Measurements from ENCODE around the gene FAM13C.

DNA sequence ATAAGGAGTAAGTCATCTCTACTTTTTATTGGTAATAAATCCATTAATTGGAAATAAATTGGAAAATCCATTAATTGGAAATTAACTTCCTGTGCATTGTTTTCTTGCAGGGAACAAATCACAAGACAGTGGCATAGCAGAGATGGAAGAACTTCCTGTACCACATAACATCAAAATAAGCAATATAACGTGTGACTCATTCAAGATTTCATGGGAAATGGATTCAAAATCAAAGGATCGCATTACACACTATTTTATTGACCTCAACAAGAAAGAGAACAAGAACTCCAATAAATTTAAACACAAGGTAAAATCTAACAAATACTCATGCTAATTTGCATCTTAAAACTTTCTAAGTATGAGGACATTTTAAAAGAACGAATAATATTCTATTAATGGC lies 128.2 kb downstream of the FAM13C start:
- TF ChIP-seq, protein P1, sequence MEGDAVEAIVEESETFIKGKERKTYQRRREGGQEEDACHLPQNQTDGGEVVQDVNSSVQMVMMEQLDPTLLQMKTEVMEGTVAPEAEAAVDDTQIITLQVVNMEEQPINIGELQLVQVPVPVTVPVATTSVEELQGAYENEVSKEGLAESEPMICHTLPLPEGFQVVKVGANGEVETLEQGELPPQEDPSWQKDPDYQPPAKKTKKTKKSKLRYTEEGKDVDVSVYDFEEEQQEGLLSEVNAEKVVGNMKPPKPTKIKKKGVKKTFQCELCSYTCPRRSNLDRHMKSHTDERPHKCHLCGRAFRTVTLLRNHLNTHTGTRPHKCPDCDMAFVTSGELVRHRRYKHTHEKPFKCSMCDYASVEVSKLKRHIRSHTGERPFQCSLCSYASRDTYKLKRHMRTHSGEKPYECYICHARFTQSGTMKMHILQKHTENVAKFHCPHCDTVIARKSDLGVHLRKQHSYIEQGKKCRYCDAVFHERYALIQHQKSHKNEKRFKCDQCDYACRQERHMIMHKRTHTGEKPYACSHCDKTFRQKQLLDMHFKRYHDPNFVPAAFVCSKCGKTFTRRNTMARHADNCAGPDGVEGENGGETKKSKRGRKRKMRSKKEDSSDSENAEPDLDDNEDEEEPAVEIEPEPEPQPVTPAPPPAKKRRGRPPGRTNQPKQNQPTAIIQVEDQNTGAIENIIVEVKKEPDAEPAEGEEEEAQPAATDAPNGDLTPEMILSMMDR (IDR thresholded peaks at IDR 0.05; ENCODE audit: low read depth, low read length): no peak
- TF ChIP-seq, protein P2, sequence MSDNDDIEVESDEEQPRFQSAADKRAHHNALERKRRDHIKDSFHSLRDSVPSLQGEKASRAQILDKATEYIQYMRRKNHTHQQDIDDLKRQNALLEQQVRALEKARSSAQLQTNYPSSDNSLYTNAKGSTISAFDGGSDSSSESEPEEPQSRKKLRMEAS (IDR thresholded peaks at IDR 0.05; ENCODE audit: low read depth, low read length): no peak
- no peak for TF ChIP-seq POLR2A (IDR thresholded peaks at IDR 0.05; ENCODE audit: extremely low read depth, insufficient read length)
- no peak for TF ChIP-seq MYC (IDR thresholded peaks at IDR 0.05; ENCODE audit: low read depth, low read length)

Data from NB4 (cell line).